ENCODE data around the gene IFIT1.

DNA sequence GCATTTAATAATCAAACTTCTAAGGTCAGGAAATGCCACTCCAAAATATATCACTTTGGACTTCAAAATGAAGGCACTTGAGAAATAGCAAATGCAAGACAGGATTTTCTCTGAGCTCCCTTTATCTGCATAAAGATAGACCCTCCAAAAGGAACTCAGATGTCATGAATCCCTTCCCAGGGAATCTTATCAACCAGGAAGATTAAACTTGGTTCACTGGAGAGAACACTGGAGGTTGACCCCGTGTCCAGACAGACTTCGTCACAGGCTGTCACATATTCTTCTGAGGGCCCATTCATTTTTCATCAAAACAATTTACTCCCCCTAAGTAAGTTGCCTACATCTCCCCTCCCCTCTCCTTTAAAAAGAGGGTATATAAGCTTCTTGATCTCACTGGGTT lies 43.4 kb upstream of the IFIT1 start:
- no peak for TF ChIP-seq EZH2 (IDR thresholded peaks at IDR 0.05; ENCODE audit: borderline replicate concordance, insufficient read depth, low read depth, low read length, poor library complexity, severe bottlenecking)
- TF ChIP-seq, protein P1, sequence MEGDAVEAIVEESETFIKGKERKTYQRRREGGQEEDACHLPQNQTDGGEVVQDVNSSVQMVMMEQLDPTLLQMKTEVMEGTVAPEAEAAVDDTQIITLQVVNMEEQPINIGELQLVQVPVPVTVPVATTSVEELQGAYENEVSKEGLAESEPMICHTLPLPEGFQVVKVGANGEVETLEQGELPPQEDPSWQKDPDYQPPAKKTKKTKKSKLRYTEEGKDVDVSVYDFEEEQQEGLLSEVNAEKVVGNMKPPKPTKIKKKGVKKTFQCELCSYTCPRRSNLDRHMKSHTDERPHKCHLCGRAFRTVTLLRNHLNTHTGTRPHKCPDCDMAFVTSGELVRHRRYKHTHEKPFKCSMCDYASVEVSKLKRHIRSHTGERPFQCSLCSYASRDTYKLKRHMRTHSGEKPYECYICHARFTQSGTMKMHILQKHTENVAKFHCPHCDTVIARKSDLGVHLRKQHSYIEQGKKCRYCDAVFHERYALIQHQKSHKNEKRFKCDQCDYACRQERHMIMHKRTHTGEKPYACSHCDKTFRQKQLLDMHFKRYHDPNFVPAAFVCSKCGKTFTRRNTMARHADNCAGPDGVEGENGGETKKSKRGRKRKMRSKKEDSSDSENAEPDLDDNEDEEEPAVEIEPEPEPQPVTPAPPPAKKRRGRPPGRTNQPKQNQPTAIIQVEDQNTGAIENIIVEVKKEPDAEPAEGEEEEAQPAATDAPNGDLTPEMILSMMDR (IDR thresholded peaks at IDR 0.05), result no peak

Measured in B cell (primary cell).